ENCODE measurements around the gene NCSTN.
"Not testable (repeated sequence)": the region's sequence is repeated elsewhere in the genome, so short reads cannot be mapped to it uniquely, and the experiment has no call there.

NCSTN gene

GRCh38 chr1:160371756-160372155 lies 28.6 kb downstream of the NCSTN start:
- DNase-seq (ENCODE audit: low read depth): no peak

GRCh38 chr1:160373696-160374095 lies 30.5 kb downstream of the NCSTN start:
- DNase-seq (ENCODE audit: low read depth): no peak

GRCh38 chr1:160374306-160375110 lies 31.3 kb downstream of the NCSTN start:
- DNase-seq (ENCODE audit: low read depth): no peak

- no peak for DNase-seq (ENCODE audit: low read depth)
These were observed 32.8 kb downstream of the NCSTN start for GRCh38 chr1:160375788-160376524.

GRCh38 chr1:160376525-160377131 lies 33.4 kb downstream of the NCSTN start:
- no peak for DNase-seq (ENCODE audit: low read depth)

GRCh38 chr1:160377585-160378206 lies 34.5 kb downstream of the NCSTN start:
- DNase-seq (ENCODE audit: low read depth): no peak

- not testable (repeated sequence) for DNase-seq (ENCODE audit: low read depth)
These were observed 41.6 kb downstream of the NCSTN start for GRCh38 chr1:160384812-160385211.

- DNase-seq (ENCODE audit: low read depth): not testable (repeated sequence)
These were observed 45.2 kb downstream of the NCSTN start for GRCh38 chr1:160388406-160388805.

- DNase-seq (ENCODE audit: low read depth): no peak
These were observed 51.5 kb downstream of the NCSTN start for GRCh38 chr1:160394673-160395072.

- no peak for DNase-seq (ENCODE audit: low read depth)
These were observed 54.5 kb downstream of the NCSTN start for GRCh38 chr1:160397651-160398050.

- no peak for DNase-seq (ENCODE audit: low read depth)
These were observed 55.6 kb downstream of the NCSTN start for GRCh38 chr1:160398823-160399222.

- DNase-seq (ENCODE audit: low read depth): no peak
These were observed 56.5 kb downstream of the NCSTN start for GRCh38 chr1:160399544-160400222.

GRCh38 chr1:160400223-160400645 lies 57.1 kb downstream of the NCSTN start, which contains the start of gene VANGL2:
Gene VANGL2 (plus strand): TSS chr1:160400564. CDS start chr1:160415838, 15,274 bp downstream.
- DNase-seq (ENCODE audit: low read depth): peak; percentile 21

- no peak for DNase-seq (ENCODE audit: low read depth)
These were observed 57.7 kb downstream of the NCSTN start for GRCh38 chr1:160400646-160401486.

- no peak for DNase-seq (ENCODE audit: low read depth)
These were observed 58.3 kb downstream of the NCSTN start for GRCh38 chr1:160401487-160401805.

GRCh38 chr1:160402001-160402795 lies 59.0 kb downstream of the NCSTN start:
- no peak for DNase-seq (ENCODE audit: low read depth)

GRCh38 chr1:160403244-160403643 lies 60.1 kb downstream of the NCSTN start:
- DNase-seq (ENCODE audit: low read depth): no peak

- no peak for DNase-seq (ENCODE audit: low read depth)
These were observed 60.9 kb downstream of the NCSTN start for GRCh38 chr1:160404094-160404493.

GRCh38 chr1:160405331-160405877 lies 62.2 kb downstream of the NCSTN start:
- DNase-seq (ENCODE audit: low read depth): no peak
